ENCODE results near the gene CTIF. TPM values are rescaled to one million over a fixed set of nuclear protein-coding genes. Genes with fewer than 3 reads are reported as not detected.
A peak's percentile ranks its signal among the peaks of the same experiment; 100 is the strongest.

CTIF gene
- total and polyA plus RNA-seq, 12 donors = 44.5 to 74.1 (median 58.9) TPM

GRCh38 chr18:48875314-48875941, 336.6 kb downstream of the CTIF start:
- H3K27ac ChIP-seq = no peak overlapping the region
- WGBS, 2 donors = 95 to 97% methylated on average over 18 of the region's 18 CpGs
- peaks cover 0 to 37% (median 6%) of the 10 kb centered on the region in 9 donors for H3K4me1 ChIP-seq
- no peak for ATAC-seq
- H3K27me3 ChIP-seq = no peaks in the 10 kb centered on the region
- no peaks in the 10 kb centered on the region for H3K36me3 ChIP-seq
- intact Hi-C loops (cut with DNase I) = no loop called here
- H3K4me3 ChIP-seq = no peak overlapping the region
- no peak for DNase-seq
- no peaks in the 10 kb centered on the region for H3K9me3 ChIP-seq
- TF ChIP-seq, protein P1, sequence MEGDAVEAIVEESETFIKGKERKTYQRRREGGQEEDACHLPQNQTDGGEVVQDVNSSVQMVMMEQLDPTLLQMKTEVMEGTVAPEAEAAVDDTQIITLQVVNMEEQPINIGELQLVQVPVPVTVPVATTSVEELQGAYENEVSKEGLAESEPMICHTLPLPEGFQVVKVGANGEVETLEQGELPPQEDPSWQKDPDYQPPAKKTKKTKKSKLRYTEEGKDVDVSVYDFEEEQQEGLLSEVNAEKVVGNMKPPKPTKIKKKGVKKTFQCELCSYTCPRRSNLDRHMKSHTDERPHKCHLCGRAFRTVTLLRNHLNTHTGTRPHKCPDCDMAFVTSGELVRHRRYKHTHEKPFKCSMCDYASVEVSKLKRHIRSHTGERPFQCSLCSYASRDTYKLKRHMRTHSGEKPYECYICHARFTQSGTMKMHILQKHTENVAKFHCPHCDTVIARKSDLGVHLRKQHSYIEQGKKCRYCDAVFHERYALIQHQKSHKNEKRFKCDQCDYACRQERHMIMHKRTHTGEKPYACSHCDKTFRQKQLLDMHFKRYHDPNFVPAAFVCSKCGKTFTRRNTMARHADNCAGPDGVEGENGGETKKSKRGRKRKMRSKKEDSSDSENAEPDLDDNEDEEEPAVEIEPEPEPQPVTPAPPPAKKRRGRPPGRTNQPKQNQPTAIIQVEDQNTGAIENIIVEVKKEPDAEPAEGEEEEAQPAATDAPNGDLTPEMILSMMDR (IDR thresholded peaks at IDR 0.05) = no peak

GRCh38 chr18:48875942-48876511, 337.2 kb downstream of the CTIF start:
- H3K4me3 ChIP-seq = no peak overlapping the region
- DNase-seq = no peak
- intact Hi-C loops (cut with DNase I) = no loop called here
- H3K27ac ChIP-seq = no peak overlapping the region
- peaks cover 0 to 42% (median 6%) of the 10 kb centered on the region in 9 donors for H3K4me1 ChIP-seq
- ATAC-seq = no peak
- no peaks in the 10 kb centered on the region for H3K27me3 ChIP-seq
- TF ChIP-seq, protein P1 (IDR thresholded peaks at IDR 0.05) = no peak
- WGBS, 2 donors = 75 to 76% methylated on average over 15 of the region's 15 CpGs
- no peaks in the 10 kb centered on the region for H3K9me3 ChIP-seq
- no peaks in the 10 kb centered on the region for H3K36me3 ChIP-seq

- Histone ChIP-seq H3K4me1 (peaks cover 0 to 43% (median 6%) of the 10 kb centered on the region in 9 donors), H3K27ac (no peak overlapping the region), H3K4me3 (no peak overlapping the region), H3K36me3 (no peaks in the 10 kb centered on the region), H3K9me3 (no peaks in the 10 kb centered on the region), H3K27me3 (no peaks in the 10 kb centered on the region)
- DNase-seq (no peak), ATAC-seq (no peak)
- intact Hi-C loops (cut with DNase I) = no loop called here
- TF ChIP-seq, protein P1 (IDR thresholded peaks at IDR 0.05) = no peak
- 94 to 95% methylated on average over 6 of the region's 6 CpGs for WGBS, 2 donors
Measured at GRCh38 chr18:48876590-48876989, 337.8 kb downstream of the CTIF start.

GRCh38 chr18:48877941-48878340, 339.1 kb downstream of the CTIF start:
- TF ChIP-seq, protein P1 (IDR thresholded peaks at IDR 0.05) = no peak
- Histone ChIP-seq H3K4me1 (peaks cover 0 to 35% (median 6%) of the 10 kb centered on the region in 9 donors), H3K27me3 (no peaks in the 10 kb centered on the region), H3K9me3 (no peaks in the 10 kb centered on the region), H3K36me3 (no peaks in the 10 kb centered on the region), H3K27ac (peak overlapping the region in 3 of 10 donors; percentile 19 to 37 (median 36)), H3K4me3 (no peak overlapping the region)
- peak in 1 of 8 donors; percentile 33 for ATAC-seq
- intact Hi-C loops (cut with DNase I) = no loop called here
- DNase-seq = no peak
- WGBS, 2 donors = 78 to 83% methylated on average over 3 of the region's 3 CpGs

All from heart right ventricle (tissue), 16 donors.